HL-60 (cell line): ENCODE measurements around the gene CLDN7.
A peak's percentile ranks its signal among the peaks of the same experiment; 100 is the strongest.

ENCODE experiments used
- DNase-seq, 2 experiments: peaks; one replicate each; pipeline ENCODE4 v3.0.0-alpha.2; 2010 to 2020; ENCODE audit warnings: low read depth in 1 of 2, low spot score in 1 of 2
- H3K27ac ChIP-seq: fragments of 250-450 bp; sonication (Bioruptor Pico); replicated peaks from 2 replicates; pipeline ENCODE4 v1.5.1; 2020; ENCODE audit warnings: mild to moderate bottlenecking, moderate library complexity
- H3K27me3 ChIP-seq: fragments of 250-450 bp; sonication (Bioruptor Pico); 2 replicates; pipeline ENCODE4 v1.5.1; 2021; ENCODE audit warnings: mild to moderate bottlenecking, moderate library complexity; ENCODE audit not compliant: insufficient read depth, poor library complexity, severe bottlenecking
- H3K4me3 ChIP-seq: replicated peaks from 2 replicates; pipeline ENCODE4 v1.5.1; 2011; ENCODE audit warnings: mild to moderate bottlenecking, control low read depth, low read length; ENCODE audit not compliant: insufficient read depth
- CTCF ChIP-seq: IDR thresholded peaks from one replicate; pipeline ENCODE4 v1.5.1; 2011; ENCODE audit warnings: low read length, control low read depth, inconsistent platforms; ENCODE audit not compliant: insufficient read depth
- GABPA ChIP-seq: IDR thresholded peaks from 2 replicates; pipeline ENCODE4 v1.6.1; 2012; ENCODE audit warnings: low read depth
- POLR2AphosphoS5 ChIP-seq: IDR thresholded peaks from 2 replicates; pipeline ENCODE4 v1.6.1; 2012; ENCODE audit warnings: low read depth
- REST ChIP-seq: IDR thresholded peaks from 2 replicates; pipeline ENCODE4 v1.6.1; 2012; ENCODE audit warnings: low read depth; ENCODE audit not compliant: insufficient replicate concordance
- SPI1 ChIP-seq: IDR thresholded peaks from 2 replicates; pipeline ENCODE4 v1.6.1; 2012; ENCODE audit warnings: low read depth, mild to moderate bottlenecking, borderline replicate concordance

Gene CLDN7

GRCh38 chr17:7239091-7240027 lies 22.9 kb downstream of the CLDN7 start, which contains the start of gene PHF23:
Gene PHF23, minus strand, starts transcription at chr17:7239457. Its CDS starts 178 bp downstream, at chr17:7239279.
- peak; percentile 87 to 96 for DNase-seq
- H3K27me3 ChIP-seq, result no peaks in the 10 kb centered on the region
- peak within 1 kb of the TSS; percentile 63 for H3K4me3 ChIP-seq
- TF ChIP-seq SPI1 (peak; percentile 73), REST (no peak), GABPA (peak; percentile 86), CTCF (no peak), POLR2AphosphoS5 (0 out of 2 replicates have a peak, but pooled peaks have one; percentile 22)
- H3K27ac ChIP-seq, result peak within 1 kb of the TSS; percentile 96

GRCh38 chr17:7238420-7239090 lies 23.7 kb downstream of the CLDN7 start:
- Histone ChIP-seq H3K4me3 (peak overlapping the region; percentile 63), H3K27ac (peak overlapping the region; percentile 90), H3K27me3 (no peaks in the 10 kb centered on the region)
- TF ChIP-seq SPI1, result no peak
- TF ChIP-seq CTCF, result no peak
- no peak for TF ChIP-seq REST
- TF ChIP-seq GABPA, result no peak
- no peak for TF ChIP-seq POLR2AphosphoS5
- DNase-seq, result no peak

GRCh38 chr17:7237761-7238419 lies 24.4 kb downstream of the CLDN7 start:
- DNase-seq, result peak in 1 of 2 experiments; percentile 63
- Histone ChIP-seq H3K4me3 (peak overlapping the region; percentile 63), H3K27ac (peak overlapping the region; percentile 68), H3K27me3 (no peaks in the 10 kb centered on the region)
- no peak for TF ChIP-seq SPI1
- TF ChIP-seq POLR2AphosphoS5, result no peak
- no peak for TF ChIP-seq CTCF
- no peak for TF ChIP-seq REST
- no peak for TF ChIP-seq GABPA
